ENCODE measurements around the gene RBKS.
"Not testable (repeated sequence)": the region's sequence is repeated elsewhere in the genome, so short reads cannot be mapped to it uniquely, and the experiment has no call there.

The RBKS gene

GRCh38 chr2:27756091-27756490 is 134.1 kb downstream of the RBKS start:
- no peak for DNase-seq

- DNase-seq = no peak
These were observed 135.4 kb downstream of the RBKS start for GRCh38 chr2:27754831-27755230.

GRCh38 chr2:27754138-27754588 is 136.0 kb downstream of the RBKS start:
- DNase-seq = peak; percentile 65 to 84

- no peak for DNase-seq
These were observed 137.5 kb downstream of the RBKS start for GRCh38 chr2:27752551-27753237.

GRCh38 chr2:27751377-27751776 is 138.8 kb downstream of the RBKS start:
- no peak for DNase-seq

- not testable (repeated sequence) for DNase-seq
These were observed 141.2 kb downstream of the RBKS start for GRCh38 chr2:27748803-27749554.

GRCh38 chr2:27747827-27748352 is 142.3 kb downstream of the RBKS start:
- no peak for DNase-seq

GRCh38 chr2:27746325-27746724 is 143.9 kb downstream of the RBKS start:
- no peak for DNase-seq

- not testable (repeated sequence) for DNase-seq
These were observed 144.7 kb downstream of the RBKS start for GRCh38 chr2:27745494-27745893.

- no peak for DNase-seq
These were observed 147.6 kb downstream of the RBKS start for GRCh38 chr2:27742571-27742970.

- DNase-seq = no peak
These were observed 148.5 kb downstream of the RBKS start for GRCh38 chr2:27741673-27742072.

GRCh38 chr2:27739058-27739373 is 151.2 kb downstream of the RBKS start:
- DNase-seq = no peak

GRCh38 chr2:27738349-27739057 is 151.7 kb downstream of the RBKS start:
- no peak for DNase-seq

GRCh38 chr2:27737676-27738348 is 152.4 kb downstream of the RBKS start:
- DNase-seq = no peak

- no peak for DNase-seq
These were observed 153.3 kb downstream of the RBKS start for GRCh38 chr2:27736890-27737204.

- no peak for DNase-seq
These were observed 153.9 kb downstream of the RBKS start for GRCh38 chr2:27736031-27736889.

- no peak for DNase-seq
These were observed 154.8 kb downstream of the RBKS start for GRCh38 chr2:27735263-27735904.

- no peak for DNase-seq
These were observed 155.9 kb downstream of the RBKS start for GRCh38 chr2:27734305-27734704.
